MCF 10A (cell line): ENCODE measurements around the gene MINDY3. TPM values are rescaled to one million over a fixed set of nuclear protein-coding genes. Genes with fewer than 3 reads are reported as not detected.

Experiments
- BruUV-seq: library from RNA; stranded (reverse); fragments of 400-500 nt; replicated peaks from 2 replicates; lab custom pipeline; 2021; lab: Mats Ljungman, UMichigan
- CTCF ChIA-PET: fragments of 300-600 bp; sonication (Branson Sonifier 250); formaldehyde crosslinking; extraction: SDS; loops from one replicate; lab custom pipeline; 2021; ENCODE audit warnings: antibody characterized with exemption, inconsistent platforms; lab: Yijun Ruan, JAX
- POLR2A ChIA-PET: fragments of 300-600, 350-650 bp; sonication (Branson Sonifier 250); formaldehyde crosslinking; extraction: SDS; loops from one replicate; lab custom pipeline; 2020; ENCODE audit warnings: antibody characterized with exemption, inconsistent platforms; lab: Yijun Ruan, JAX
- DNase-seq: peaks from one replicate; pipeline ENCODE4 v3.0.0-alpha.2; 2018; ENCODE audit not compliant: unreplicated experiment
- H3K27ac Mint-ChIP-seq: one replicate; pipeline ENCODE4 v1.8.0; 2022; ENCODE audit warnings: mild to moderate bottlenecking, low read depth, mixed read lengths; ENCODE audit not compliant: unreplicated experiment
- H3K27me3 Mint-ChIP-seq: one replicate; pipeline ENCODE4 v1.8.0; 2022; ENCODE audit warnings: mixed read lengths; ENCODE audit not compliant: insufficient read depth, unreplicated experiment
- H3K36me3 Mint-ChIP-seq: one replicate; pipeline ENCODE4 v1.8.0; 2022; ENCODE audit warnings: mild to moderate bottlenecking, moderate library complexity, mixed read lengths; ENCODE audit not compliant: insufficient read depth, unreplicated experiment
- H3K4me1 Mint-ChIP-seq: one replicate; pipeline ENCODE4 v1.8.0; 2022; ENCODE audit warnings: mixed read lengths; ENCODE audit not compliant: insufficient read depth, unreplicated experiment
- H3K4me3 Mint-ChIP-seq: one replicate; pipeline ENCODE4 v1.8.0; 2022; ENCODE audit warnings: mild to moderate bottlenecking, moderate library complexity, mixed read lengths; ENCODE audit not compliant: unreplicated experiment
- H3K9me3 Mint-ChIP-seq: one replicate; pipeline ENCODE4 v1.8.0; 2022; ENCODE audit warnings: mixed read lengths; ENCODE audit not compliant: unreplicated experiment
- CTCF ChIP-seq: fragments of 200-600 bp; IDR thresholded peaks from one replicate; pipeline ENCODE4 v1.8.0; 2022; ENCODE audit warnings: antibody characterized with exemption, mild to moderate bottlenecking; ENCODE audit not compliant: unreplicated experiment
- intact Hi-C: fragments of 100-400 bp; cut with micrococcal nuclease; formaldehyde crosslinking; loops from 2 replicates; pipeline ENCODE4 v1.14.1; 2022
- total RNA-seq: library from RNA; stranded (reverse); gene quantifications from 2 replicates; pipeline ENCODE4 v1.2.3, GENCODE V29; 2022

MINDY3 gene
- total RNA-seq, 1 experiment from 2014 or later = 28.8 TPM

DNA sequence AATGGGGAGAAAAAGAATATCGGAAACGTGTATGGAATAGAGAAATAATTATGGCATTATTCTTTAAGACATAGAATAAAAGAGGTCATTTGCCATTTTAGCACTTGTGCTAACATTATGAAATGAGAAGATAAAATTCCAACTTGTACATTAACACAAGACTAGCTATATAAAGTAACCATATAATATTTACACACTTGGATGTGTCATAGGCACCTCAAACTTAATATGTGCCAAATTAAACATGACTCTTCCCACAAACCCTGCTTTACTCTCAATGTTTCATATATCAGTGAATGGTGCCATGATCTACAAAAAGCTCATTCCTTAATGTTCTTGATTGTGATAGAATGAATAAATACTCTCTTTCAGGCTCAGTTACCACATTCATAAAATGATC lies 4.1 kb upstream of the MINDY3 start:
- Mint-ChIP-seq H3K4me3 (no peak overlapping the region), H3K9me3 (no peaks in the 10 kb centered on the region), H3K4me1 (no peaks in the 10 kb centered on the region), H3K36me3 (no peaks in the 10 kb centered on the region), H3K27ac (no peak overlapping the region), H3K27me3 (peaks cover 63% of the 10 kb centered on the region)
- DNase-seq = no peak
- no peak for TF ChIP-seq CTCF
- BruUV-seq = no TSS peak
- ChIA-PET POLR2A (no interaction called here), CTCF (no interaction called here)
- intact Hi-C loops = no loop called here

GRCh38 chr10:15863733-15864132 lies 3.4 kb upstream of the MINDY3 start:
- peaks cover 58% of the 10 kb centered on the region for H3K27me3 Mint-ChIP-seq
- CTCF ChIA-PET = no interaction called here
- no TSS peak for BruUV-seq

DNA sequence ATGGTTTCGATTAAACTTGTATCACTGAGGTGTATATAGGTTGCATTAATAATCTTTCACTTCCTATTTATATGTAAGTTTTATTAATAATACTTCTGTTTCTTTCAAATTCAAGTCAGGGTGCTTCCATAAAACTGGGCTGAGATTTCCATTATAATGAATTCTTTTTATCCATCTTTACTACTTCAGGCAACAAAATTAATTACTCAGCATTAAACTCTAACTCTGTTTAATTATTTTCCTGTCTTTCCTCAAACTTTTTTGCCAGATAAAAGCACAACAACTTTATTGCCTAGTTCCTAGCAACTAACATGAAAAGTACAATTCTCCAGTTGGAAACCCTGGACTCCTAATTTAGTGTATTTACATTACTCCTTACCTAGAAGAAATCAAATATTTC lies 3.0 kb upstream of the MINDY3 start:
- H3K36me3 Mint-ChIP-seq = no peaks in the 10 kb centered on the region
- no TSS peak for BruUV-seq
- CTCF ChIA-PET = no interaction called here

More at GRCh38 chr10:15863733-15864132, 3.4 kb upstream of the MINDY3 start:
- no peak for DNase-seq
- Mint-ChIP-seq H3K4me1 (peaks cover 3% of the 10 kb centered on the region), H3K27ac (no peak overlapping the region), H3K36me3 (no peaks in the 10 kb centered on the region), H3K9me3 (no peaks in the 10 kb centered on the region), H3K4me3 (no peak overlapping the region)
- TF ChIP-seq CTCF = no peak
- intact Hi-C loops = no loop called here
- POLR2A ChIA-PET = no interaction called here

GRCh38 chr10:15860692-15861201 lies 440 bp upstream of the MINDY3 start:
- no peak for TF ChIP-seq CTCF
- Mint-ChIP-seq H3K4me1 (peaks cover 20% of the 10 kb centered on the region), H3K27ac (peak overlapping the region; percentile 89), H3K4me3 (peak overlapping the region; percentile 97), H3K9me3 (no peaks in the 10 kb centered on the region), H3K36me3 (peaks cover 6% of the 10 kb centered on the region), H3K27me3 (peaks cover 28% of the 10 kb centered on the region)
- ChIA-PET CTCF (interaction anchor here (0.6 to 1.1 kb wide), 6 partner anchors 18 to 1075 kb away, joined by 3 to 6 read pairs (median 4); no protein-coding TSS in a partner anchor), POLR2A (interaction anchor here (0.7 to 1.8 kb wide), 8 partner anchors 20 to 1783 kb away, joined by 3 to 11 read pairs (median 3); partner anchors contain the start of genes RSU1, STAM and TRDMT1)
- TSS peak; percentile 96 for BruUV-seq
- intact Hi-C loops = loop anchor here (2.0 kb wide), 1 partner anchor 580 kb away; no protein-coding TSS in a partner anchor
- no peak for DNase-seq

More for the DNA sequence above, 3.0 kb upstream of the MINDY3 start:
- Mint-ChIP-seq H3K4me3 (no peak overlapping the region), H3K27ac (no peak overlapping the region), H3K4me1 (peaks cover 6% of the 10 kb centered on the region), H3K27me3 (peaks cover 54% of the 10 kb centered on the region), H3K9me3 (no peaks in the 10 kb centered on the region)
- intact Hi-C loops = no loop called here
- no peak for TF ChIP-seq CTCF
- POLR2A ChIA-PET = no interaction called here
- DNase-seq = no peak
